Esophagus squamous epithelium (tissue), 5 donors: Measurements from ENCODE around the gene C1GALT1. TPM values are rescaled to one million over a fixed set of nuclear protein-coding genes. Genes with fewer than 3 reads are reported as not detected.
"Not testable (repeated sequence)": the region's sequence is repeated elsewhere in the genome, so short reads cannot be mapped to it uniquely, and the experiment has no call there.

Source experiments
- DNase-seq: peaks from one replicate; lab custom pipeline; 2025; lab: John Stamatoyannopoulos, UW
- H3K27ac ChIP-seq, 4 donors: fragments of 200-600 bp; sonication (generic); one replicate each; pipeline ENCODE4 v1.5.1; 2016 to 2019; ENCODE audit warnings: mild to moderate bottlenecking in 1 of 4
- H3K27me3 ChIP-seq, 4 donors: fragments of 200-600 bp; sonication (generic); 1 replicate in 3 of 4; 2 replicates in 1 of 4; pipeline versions ENCODE4 v1.5.1 to v1.6.0; 2017 to 2021; ENCODE audit warnings: antibody characterized with exemption in 1 of 4
- H3K36me3 ChIP-seq, 3 donors: fragments of 200-600 bp; sonication (generic); one replicate each; pipeline ENCODE4 v1.5.1; 2016 to 2019
- H3K4me1 ChIP-seq, 3 donors: fragments of 200-600 bp; sonication (generic); one replicate each; pipeline ENCODE4 v1.5.1; 2017 to 2019
- H3K4me3 ChIP-seq, 4 donors: fragments of 200-600 bp; sonication (generic); 1 replicate in 3 of 4; 2 replicates in 1 of 4; pipeline ENCODE4 v1.5.1; 2016 to 2019; ENCODE audit warnings: mild to moderate bottlenecking in 2 of 4, moderate library complexity in 1 of 4
- H3K9me3 ChIP-seq, 3 donors: fragments of 200-600 bp; sonication (generic); one replicate each; pipeline ENCODE4 v1.5.1; 2016 to 2019
- CTCF ChIP-seq, 6 experiments: fragments of 450-650 bp in 4 of 6; fragments of 200-600 bp in 2 of 6; sonication (generic) in 2 of 6; IDR thresholded peaks; one replicate each; pipeline ENCODE4 v1.5.1; 2016 to 2019; ENCODE audit warnings: antibody characterized with exemption in 6 of 6, mild to moderate bottlenecking in 4 of 6, moderate library complexity in 4 of 6
- POLR2A ChIP-seq, 4 donors: fragments of 450-650 bp; IDR thresholded peaks; one replicate each; pipeline ENCODE4 v1.6.1; 2017; ENCODE audit warnings: antibody characterized with exemption in 4 of 4, mild to moderate bottlenecking in 4 of 4, moderate library complexity in 3 of 4
- WGBS, 2 donors: methylation state at CpG; one replicate each; pipeline ENCODE4 v1.1.5; 2018; 5-methylcytosine and 5-hydroxymethylcytosine counted together
- intact Hi-C: fragments of 100-400 bp; cut with DNase I; formaldehyde crosslinking; loops from one replicate; pipeline ENCODE4 v1.15.0; 2022
- total RNA-seq, 4 donors: library from RNA; depleted of rRNA; stranded (reverse); fragments of >200 nt; gene quantifications; one replicate each; pipeline ENCODE4 v1.1.0, GENCODE V29; 2016
- donor health status: DM: yes; HTN: yes; CAD: no.

Gene C1GALT1
- total RNA-seq, 4 donors from 2014 or later = 40.1 to 56.4 (median 43.9) TPM

- DNase-seq = no peak
- intact Hi-C loops = no loop called here
Observed at GRCh38 chr7:7190142-7190541, 7.8 kb downstream of the C1GALT1 start.

GRCh38 chr7:7191137-7191536 is 8.8 kb downstream of the C1GALT1 start:
- no peaks in the 10 kb centered on the region for H3K27me3 ChIP-seq
- TF ChIP-seq CTCF (IDR thresholded peaks at IDR 0.05) (no peak), POLR2A (IDR thresholded peaks at IDR 0.05) (no peak)
- 84 to 94% methylated on average over 1 of the region's 1 CpG for WGBS, 2 donors
- peaks cover 0 to 41% (median 3%) of the 10 kb centered on the region in 3 donors for H3K4me1 ChIP-seq
- no peak overlapping the region for H3K4me3 ChIP-seq
- H3K36me3 ChIP-seq = peaks cover 0 to 5% (median 0%) of the 10 kb centered on the region in 3 donors
- no peak for DNase-seq
- intact Hi-C loops = no loop called here
- H3K9me3 ChIP-seq = no peaks in the 10 kb centered on the region
- H3K27ac ChIP-seq = no peak overlapping the region

More at GRCh38 chr7:7190142-7190541, 7.8 kb downstream of the C1GALT1 start:
- H3K9me3 ChIP-seq = no peaks in the 10 kb centered on the region
- H3K27me3 ChIP-seq = no peaks in the 10 kb centered on the region
- H3K27ac ChIP-seq = no peak overlapping the region
- no peak for TF ChIP-seq POLR2A (IDR thresholded peaks at IDR 0.05)
- no peak for TF ChIP-seq CTCF (IDR thresholded peaks at IDR 0.05)
- no peak overlapping the region for H3K4me3 ChIP-seq
- WGBS, 2 donors = 55 to 60% methylated on average over 5 of the region's 5 CpGs
- peaks cover 0 to 5% (median 0%) of the 10 kb centered on the region in 3 donors for H3K36me3 ChIP-seq
- peaks cover 0 to 48% (median 3%) of the 10 kb centered on the region in 3 donors for H3K4me1 ChIP-seq

GRCh38 chr7:7192798-7193788 is 10.7 kb downstream of the C1GALT1 start:
- peaks cover 0 to 27% (median 3%) of the 10 kb centered on the region in 3 donors for H3K4me1 ChIP-seq
- 80 to 91% methylated on average over 4 of the region's 4 CpGs for WGBS, 2 donors
- H3K27ac ChIP-seq, intact Hi-C loops, DNase-seq, H3K36me3 ChIP-seq, H3K27me3 ChIP-seq, H3K4me3 ChIP-seq, H3K9me3 ChIP-seq: not testable (repeated sequence)

- peaks cover 8 to 31% (median 16%) of the 10 kb centered on the region in 3 donors for H3K4me1 ChIP-seq
- H3K4me3 ChIP-seq, intact Hi-C loops, H3K36me3 ChIP-seq, DNase-seq, H3K27ac ChIP-seq, H3K27me3 ChIP-seq, H3K9me3 ChIP-seq: not testable (repeated sequence)
- 95 to 100% methylated on average over 3 of the region's 3 CpGs for WGBS, 2 donors
Observed at GRCh38 chr7:7199592-7199991, 17.2 kb downstream of the C1GALT1 start.

- H3K4me3 ChIP-seq, H3K27ac ChIP-seq, H3K36me3 ChIP-seq, intact Hi-C loops, H3K27me3 ChIP-seq, DNase-seq, H3K9me3 ChIP-seq: not testable (repeated sequence)
- H3K4me1 ChIP-seq = peaks cover 8 to 25% (median 16%) of the 10 kb centered on the region in 3 donors
- 86 to 91% methylated on average over 3 of the region's 3 CpGs for WGBS, 2 donors
Observed at GRCh38 chr7:7200255-7200654, 17.9 kb downstream of the C1GALT1 start.

- Histone ChIP-seq H3K36me3 (no peaks in the 10 kb centered on the region), H3K27me3 (no peaks in the 10 kb centered on the region), H3K9me3 (peaks cover 0 to 4% (median 0%) of the 10 kb centered on the region in 3 donors), H3K27ac (peak overlapping the region; percentile 50 to 75 (median 58)), H3K4me1 (peaks cover 8 to 24% (median 16%) of the 10 kb centered on the region in 3 donors), H3K4me3 (peak overlapping the region in 1 of 4 donors; percentile 28)
- intact Hi-C loops = no loop called here
- no peak for TF ChIP-seq CTCF (IDR thresholded peaks at IDR 0.05)
- TF ChIP-seq POLR2A (IDR thresholded peaks at IDR 0.05) = peak in 1 of 4 donors; percentile 10
- WGBS, 2 donors = 47 to 51% methylated on average over 12 to 15 of the region's 15 CpGs
- no peak for DNase-seq
Observed at GRCh38 chr7:7201578-7202374, 19.4 kb downstream of the C1GALT1 start.
